Neural crest cell (in vitro differentiated cells): ENCODE data around the gene ADAMTS20. TPM values are rescaled to one million over a fixed set of nuclear protein-coding genes. Genes with fewer than 3 reads are reported as not detected.

Experiments used
- DNase-seq: peaks from one replicate; pipeline ENCODE4 v3.0.0; 2021; ENCODE audit warnings: low read depth, mixed read lengths, low spot score
- H3K27ac Mint-ChIP-seq: one replicate; pipeline ENCODE4 v1.8.0; 2021; ENCODE audit warnings: mild to moderate bottlenecking, mixed read lengths; ENCODE audit not compliant: unreplicated experiment
- H3K27me3 Mint-ChIP-seq: 2 replicates; pipeline ENCODE4 v1.8.0; 2021; ENCODE audit warnings: low read depth, mild to moderate bottlenecking, mixed read lengths
- H3K36me3 Mint-ChIP-seq: 2 replicates; pipeline ENCODE4 v1.8.0; 2021; ENCODE audit warnings: low read depth, mild to moderate bottlenecking, mixed read lengths
- H3K4me1 Mint-ChIP-seq: 2 replicates; pipeline ENCODE4 v1.8.0; 2021; ENCODE audit warnings: mixed read lengths
- H3K4me3 Mint-ChIP-seq: one replicate; pipeline ENCODE4 v1.8.0; 2021; ENCODE audit warnings: mild to moderate bottlenecking, mixed read lengths
- H3K9me3 Mint-ChIP-seq: 2 replicates; pipeline ENCODE4 v1.8.0; 2021; ENCODE audit warnings: mixed read lengths
- CTCF ChIP-seq: fragments of 200-600 bp; sonication (generic); conservative IDR thresholded peaks from 2 replicates; pipeline ENCODE4 v1.5.0; 2021; ENCODE audit warnings: antibody characterized with exemption, mild to moderate bottlenecking
- total RNA-seq: library from RNA; stranded (reverse); gene quantifications from 2 replicates; pipeline ENCODE4 v1.2.1, GENCODE V29; 2021

The ADAMTS20 gene
- total RNA-seq, 1 donor from 2014 or later = 1.8 TPM

GRCh38 chr12:43396671-43397070 lies 155.3 kb downstream of the ADAMTS20 start:
- Mint-ChIP-seq H3K4me3 (no peak overlapping the region), H3K4me1 (peaks cover 4% of the 10 kb centered on the region), H3K27ac (no peak overlapping the region), H3K27me3 (no peaks in the 10 kb centered on the region), H3K36me3 (no peaks in the 10 kb centered on the region), H3K9me3 (no peaks in the 10 kb centered on the region)
- TF ChIP-seq CTCF = no peak
- no peak for DNase-seq

- DNase-seq = no peak
- Mint-ChIP-seq H3K4me1 (peaks cover 4% of the 10 kb centered on the region), H3K9me3 (peaks cover 10% of the 10 kb centered on the region), H3K27me3 (no peaks in the 10 kb centered on the region), H3K4me3 (no peak overlapping the region), H3K27ac (no peak overlapping the region), H3K36me3 (no peaks in the 10 kb centered on the region)
- no peak for TF ChIP-seq CTCF
Measured at GRCh38 chr12:43392116-43392515, 159.9 kb downstream of the ADAMTS20 start.

GRCh38 chr12:43381879-43382278 lies 170.1 kb downstream of the ADAMTS20 start:
- Mint-ChIP-seq H3K27ac (no peak overlapping the region), H3K9me3 (peaks cover 17% of the 10 kb centered on the region), H3K4me1 (no peaks in the 10 kb centered on the region), H3K36me3 (peaks cover 25% of the 10 kb centered on the region), H3K27me3 (no peaks in the 10 kb centered on the region), H3K4me3 (no peak overlapping the region)
- no peak for DNase-seq
- no peak for TF ChIP-seq CTCF

GRCh38 chr12:43378448-43378847 lies 173.6 kb downstream of the ADAMTS20 start:
- TF ChIP-seq CTCF = no peak
- peaks cover 12% of the 10 kb centered on the region for H3K36me3 Mint-ChIP-seq
- peaks cover 7% of the 10 kb centered on the region for H3K9me3 Mint-ChIP-seq
- no peak for DNase-seq
- no peaks in the 10 kb centered on the region for H3K4me1 Mint-ChIP-seq
- no peak overlapping the region for H3K27ac Mint-ChIP-seq
- no peaks in the 10 kb centered on the region for H3K27me3 Mint-ChIP-seq
- no peak overlapping the region for H3K4me3 Mint-ChIP-seq

GRCh38 chr12:43370263-43370662 lies 181.7 kb downstream of the ADAMTS20 start:
- no peak overlapping the region for H3K4me3 Mint-ChIP-seq

More at GRCh38 chr12:43370263-43370662, 181.7 kb downstream of the ADAMTS20 start:
- Mint-ChIP-seq H3K27ac (no peak overlapping the region), H3K36me3 (no peaks in the 10 kb centered on the region), H3K27me3 (no peaks in the 10 kb centered on the region), H3K4me1 (no peaks in the 10 kb centered on the region), H3K9me3 (no peaks in the 10 kb centered on the region)
- no peak for TF ChIP-seq CTCF
- DNase-seq = no peak
